Naive thymus-derived CD4-positive, alpha-beta T cell (primary cell): ENCODE results near the gene RNFT1. TPM values are rescaled to one million over a fixed set of nuclear protein-coding genes. Genes with fewer than 3 reads are reported as not detected.
"Not testable (repeated sequence)": the region's sequence is repeated elsewhere in the genome, so short reads cannot be mapped to it uniquely, and the experiment has no call there.

Experiments used
- ATAC-seq: fragments of 150-1000 bp; cut with Tn5 transposase; 2 replicates; pipeline ENCODE4 v1.10.0; 2021; ENCODE audit warnings: mild to moderate bottlenecking, moderate library complexity
- CTCF ChIA-PET: fragments of 350-600 bp; sonication (Branson Sonifier 250); formaldehyde crosslinking; loops from one replicate; lab custom pipeline; 2021; ENCODE audit warnings: antibody characterized with exemption; lab: Charles Lee
- POLR2A ChIA-PET: fragments of 350-600 bp; sonication (Branson Sonifier 250); formaldehyde crosslinking; loops from one replicate; lab custom pipeline; 2021; ENCODE audit warnings: antibody characterized with exemption, inconsistent platforms; lab: Charles Lee
- DNase-seq, 9 donors: peaks; one replicate each; pipeline versions ENCODE4 v3.0.0 to v3.0.0-alpha.2; 2020 to 2022; ENCODE audit warnings: mixed read lengths in 1 of 9
- H3K27ac ChIP-seq: one replicate; pipeline ENCODE4 v1.7.0; 2013; ENCODE audit warnings: mild to moderate bottlenecking, low read depth, low read length, moderate library complexity
- H3K27me3 ChIP-seq, 2 donors: one replicate each; pipeline ENCODE4 v1.7.0; 2013; ENCODE audit warnings: low read length in 2 of 2, mild to moderate bottlenecking in 2 of 2, moderate library complexity in 2 of 2; ENCODE audit not compliant: control insufficient read depth in 2 of 2, insufficient read depth in 2 of 2
- H3K36me3 ChIP-seq, 3 experiments: 1 replicate in 2 of 3; 2 replicates in 1 of 3; pipeline ENCODE4 v1.7.0; 2013; ENCODE audit warnings: low read length in 3 of 3, mild to moderate bottlenecking in 3 of 3, moderate library complexity in 1 of 3; ENCODE audit not compliant: insufficient read depth in 3 of 3, control insufficient read depth in 2 of 3
- H3K4me1 ChIP-seq, 2 donors: one replicate each; pipeline ENCODE4 v1.7.0; 2013; ENCODE audit warnings: low read length in 2 of 2, mild to moderate bottlenecking in 2 of 2, moderate library complexity in 1 of 2; ENCODE audit not compliant: control insufficient read depth in 2 of 2, insufficient read depth in 2 of 2
- H3K4me3 ChIP-seq: 2 replicates; pipeline ENCODE4 v1.7.0; 2013; ENCODE audit warnings: mild to moderate bottlenecking, low read length
- H3K9me3 ChIP-seq, 3 experiments: 1 replicate in 2 of 3; 2 replicates in 1 of 3; pipeline ENCODE4 v1.7.0; 2013; ENCODE audit warnings: low read length in 3 of 3; ENCODE audit not compliant: control insufficient read depth in 2 of 3
- H3K27ac Mint-ChIP-seq, 9 donors: one replicate each; pipeline ENCODE4 v1.8.0; 2020 to 2022; ENCODE audit warnings: mixed read lengths in 9 of 9, mild to moderate bottlenecking in 8 of 9, moderate library complexity in 5 of 9, inconsistent platforms in 2 of 9
- H3K27me3 Mint-ChIP-seq, 5 donors: one replicate each; pipeline ENCODE4 v1.8.0; 2021 to 2022; ENCODE audit warnings: mixed read lengths in 5 of 5, mild to moderate bottlenecking in 1 of 5
- H3K36me3 Mint-ChIP-seq, 5 donors: one replicate each; pipeline ENCODE4 v1.8.0; 2020 to 2022; ENCODE audit warnings: mixed read lengths in 5 of 5, mild to moderate bottlenecking in 3 of 5, inconsistent platforms in 1 of 5
- H3K4me1 Mint-ChIP-seq, 7 donors: one replicate each; pipeline ENCODE4 v1.8.0; 2020 to 2022; ENCODE audit warnings: mixed read lengths in 7 of 7, mild to moderate bottlenecking in 3 of 7, inconsistent platforms in 1 of 7
- H3K4me3 Mint-ChIP-seq, 10 donors: one replicate each; pipeline ENCODE4 v1.8.0; 2020 to 2022; ENCODE audit warnings: mild to moderate bottlenecking in 10 of 10, mixed read lengths in 10 of 10, moderate library complexity in 6 of 10, inconsistent platforms in 2 of 10
- H3K9me3 Mint-ChIP-seq, 11 donors: one replicate each; pipeline ENCODE4 v1.8.0; 2020 to 2022; ENCODE audit warnings: mixed read lengths in 11 of 11, mild to moderate bottlenecking in 4 of 11, inconsistent platforms in 1 of 11, moderate library complexity in 1 of 11
- intact Hi-C, 2 donors: fragments of 100-400 bp; cut with micrococcal nuclease; formaldehyde crosslinking; loops; one replicate each; pipeline ENCODE4 v1.15.1; 2023
- polyA plus RNA-seq, 2 donors: library from polyadenylated mRNA; unstranded; fragments of 300-500 nt; fragmentation: Illumina TruSeq; gene quantifications; one replicate each; pipeline ENCODE4 v1.2.3, GENCODE V29; 2021
- total RNA-seq, 6 experiments: library from RNA in 5 of 6; stranded (reverse) in 5 of 6; gene quantifications; 1 replicate in 5 of 6; 2 replicates in 1 of 6; pipeline ENCODE4 v1.2.3 and lab custom pipeline; 2021 to 2026

Gene RNFT1
- total and polyA plus RNA-seq, 7 experiments from 2014 or later, result 22.8 to 45.8 (median 31.6) TPM

GRCh38 chr17:59962739-59963318, 1.7 kb downstream of the RNFT1 start:
- Histone ChIP-seq H3K4me1 (peaks cover 16 to 18% of the 10 kb centered on the region in 2 donors), H3K27me3 (no peaks in the 10 kb centered on the region), H3K36me3 (peaks cover 0 to 9% (median 0%) of the 10 kb centered on the region in 3 experiments), H3K4me3 (no peak overlapping the region), H3K27ac (no peak overlapping the region), H3K9me3 (no peaks in the 10 kb centered on the region)
- ChIA-PET CTCF (no interaction called here), POLR2A (no interaction called here)
- DNase-seq, result no peak
- H3K4me1 Mint-ChIP-seq, result peaks cover 23 to 43% (median 34%) of the 10 kb centered on the region in 7 donors
- intact Hi-C loops, result loop anchor here (5.0 kb wide), 4 partner anchors 114 to 856 kb away; partner anchors contain the start of genes HEATR6 (in 1 of the 2), TRIM37 (in 1 of the 2) and USP32 (in 1 of the 2)
- ATAC-seq, result no peak
- no peaks in the 10 kb centered on the region for H3K9me3 Mint-ChIP-seq
- peak overlapping the region in 4 of 9 donors; percentile 31 to 93 (median 68) for H3K27ac Mint-ChIP-seq
- peaks cover 0 to 11% (median 6%) of the 10 kb centered on the region in 5 donors for H3K36me3 Mint-ChIP-seq
- H3K4me3 Mint-ChIP-seq, result peak overlapping the region; percentile 67 to 99 (median 93)
- H3K27me3 Mint-ChIP-seq, result no peaks in the 10 kb centered on the region

- H3K4me3 Mint-ChIP-seq, ATAC-seq, H3K27ac ChIP-seq, H3K4me3 ChIP-seq, DNase-seq, H3K9me3 ChIP-seq, H3K9me3 Mint-ChIP-seq, CTCF ChIA-PET, H3K27me3 Mint-ChIP-seq, H3K27me3 ChIP-seq, intact Hi-C loops: not testable (repeated sequence)
- peaks cover 5 to 33% (median 10%) of the 10 kb centered on the region in 5 donors for H3K36me3 Mint-ChIP-seq
- Histone ChIP-seq H3K36me3 (peaks cover 0 to 28% (median 0%) of the 10 kb centered on the region in 3 experiments), H3K4me1 (peaks cover 12 to 16% of the 10 kb centered on the region in 2 donors)
- POLR2A ChIA-PET, result interaction anchor here (0.5 to 0.6 kb wide), 2 partner anchors 12 to 121 kb away, joined by 3 read pairs; no protein-coding TSS in a partner anchor
- H3K4me1 Mint-ChIP-seq, result peaks cover 21 to 41% (median 31%) of the 10 kb centered on the region in 7 donors
- peak overlapping the region in 2 of 9 donors; percentile 25 to 63 for H3K27ac Mint-ChIP-seq
Observed at GRCh38 chr17:59959574-59959973, 5.0 kb downstream of the RNFT1 start.

- Mint-ChIP-seq H3K27ac (no peak overlapping the region), H3K9me3 (no peaks in the 10 kb centered on the region), H3K36me3 (peaks cover 5 to 42% (median 11%) of the 10 kb centered on the region in 5 donors), H3K4me1 (peaks cover 11 to 18% (median 15%) of the 10 kb centered on the region in 7 donors), H3K4me3 (no peak overlapping the region), H3K27me3 (no peaks in the 10 kb centered on the region)
- no peak for ATAC-seq
- Histone ChIP-seq H3K4me1 (no peaks in the 10 kb centered on the region), H3K27me3 (no peaks in the 10 kb centered on the region), H3K4me3 (no peak overlapping the region), H3K9me3 (no peaks in the 10 kb centered on the region), H3K27ac (no peak overlapping the region), H3K36me3 (peaks cover 0 to 20% (median 0%) of the 10 kb centered on the region in 3 experiments)
- ChIA-PET POLR2A (no interaction called here), CTCF (no interaction called here)
- no peak for DNase-seq
- intact Hi-C loops, result no loop called here
Observed at GRCh38 chr17:59954856-59955255, 9.7 kb downstream of the RNFT1 start.

GRCh38 chr17:59950049-59950448, 14.5 kb downstream of the RNFT1 start:
- H3K4me3 Mint-ChIP-seq, result no peak overlapping the region
- H3K9me3 Mint-ChIP-seq, result no peaks in the 10 kb centered on the region
- Histone ChIP-seq H3K4me1 (no peaks in the 10 kb centered on the region), H3K36me3 (peaks cover 0 to 27% (median 3%) of the 10 kb centered on the region in 3 experiments), H3K9me3 (no peaks in the 10 kb centered on the region), H3K4me3 (no peak overlapping the region), H3K27me3 (no peaks in the 10 kb centered on the region), H3K27ac (no peak overlapping the region)
- intact Hi-C loops, result no loop called here
- no peaks in the 10 kb centered on the region for H3K27me3 Mint-ChIP-seq
- peak overlapping the region in 3 of 9 donors; percentile 19 to 41 (median 36) for H3K27ac Mint-ChIP-seq
- DNase-seq (no peak), ATAC-seq (no peak)
- H3K4me1 Mint-ChIP-seq, result peaks cover 0 to 19% (median 4%) of the 10 kb centered on the region in 7 donors
- peaks cover 6 to 31% (median 15%) of the 10 kb centered on the region in 5 donors for H3K36me3 Mint-ChIP-seq
- POLR2A ChIA-PET, result no interaction called here
- CTCF ChIA-PET, result no interaction called here

GRCh38 chr17:59947310-59947709, 17.2 kb downstream of the RNFT1 start:
- CTCF ChIA-PET, DNase-seq, H3K4me1 ChIP-seq, H3K9me3 Mint-ChIP-seq, ATAC-seq, H3K27me3 Mint-ChIP-seq, H3K9me3 ChIP-seq, H3K27me3 ChIP-seq, intact Hi-C loops, H3K27ac ChIP-seq, H3K4me3 Mint-ChIP-seq, H3K4me3 ChIP-seq: not testable (repeated sequence)
- H3K4me1 Mint-ChIP-seq, result peaks cover 0 to 14% (median 4%) of the 10 kb centered on the region in 7 donors
- H3K27ac Mint-ChIP-seq, result peak overlapping the region in 4 of 9 donors; percentile 1 to 45 (median 30)
- POLR2A ChIA-PET, result interaction anchor here (0.6 kb wide), 1 partner anchor 13 kb away, joined by 3 read pairs; no protein-coding TSS in a partner anchor
- H3K36me3 Mint-ChIP-seq, result peaks cover 6 to 30% (median 17%) of the 10 kb centered on the region in 5 donors
- H3K36me3 ChIP-seq, result peaks cover 0 to 29% (median 4%) of the 10 kb centered on the region in 3 experiments

- peaks cover 6 to 30% (median 19%) of the 10 kb centered on the region in 5 donors for H3K36me3 Mint-ChIP-seq
- H3K4me3 ChIP-seq, H3K4me1 ChIP-seq, DNase-seq, POLR2A ChIA-PET, H3K27me3 ChIP-seq, CTCF ChIA-PET, ATAC-seq, H3K4me3 Mint-ChIP-seq, H3K9me3 Mint-ChIP-seq, H3K9me3 ChIP-seq, intact Hi-C loops, H3K27me3 Mint-ChIP-seq, H3K27ac ChIP-seq: not testable (repeated sequence)
- H3K27ac Mint-ChIP-seq, result peak overlapping the region in 2 of 9 donors; percentile 14 to 59
- peaks cover 0 to 34% (median 4%) of the 10 kb centered on the region in 3 experiments for H3K36me3 ChIP-seq
- peaks cover 0 to 16% (median 0%) of the 10 kb centered on the region in 7 donors for H3K4me1 Mint-ChIP-seq
Observed at GRCh38 chr17:59946433-59946832, 18.1 kb downstream of the RNFT1 start.
